K562 (cell line): ENCODE measurements around the gene NCOA6. TPM values are rescaled to one million over a fixed set of nuclear protein-coding genes. Genes with fewer than 3 reads are reported as not detected.

ENCODE experiments used
- ATAC-seq: fragments of 200-7000 bp; cut with Tn5 transposase; 3 replicates; pipeline ENCODE4 v1.9.1; 2020; ENCODE audit warnings: moderate library complexity
- BruUV-seq: library from RNA; stranded (reverse); fragments of 400-500 nt; replicated peaks from 2 replicates; lab custom pipeline; 2021; lab: Mats Ljungman, UMichigan
- CTCF ChIA-PET: fragments of 300-600 bp; formaldehyde crosslinking; extraction: SDS; loops from one replicate; lab custom pipeline; 2021; ENCODE audit warnings: low intra/inter-chr PET ratio; lab: Yijun Ruan, JAX
- POLR2A ChIA-PET: fragments of 300-600, 350-650 bp; sonication (Branson Sonifier 250); formaldehyde crosslinking; extraction: SDS; loops from one replicate; lab custom pipeline; 2021; ENCODE audit warnings: antibody characterized with exemption, inconsistent platforms; lab: Yijun Ruan, JAX
- DNase-seq, 4 experiments: peaks; one replicate each; pipeline versions ENCODE4 v3.0.0 to v3.0.0-alpha.2; 2011 to 2018; ENCODE audit warnings: low spot score in 3 of 4, mixed read lengths in 3 of 4; ENCODE audit errors: extremely low read depth in 1 of 4
- FAIRE-seq: peaks from 2 replicates; lab custom pipeline; 2011; peaks lifted over from hg19 to GRCh38; lab: Jason Lieb, UNC
- H2AFZ ChIP-seq: 2 replicates; pipeline ENCODE4 v1.6.0; 2011; ENCODE audit warnings: low read depth, low read length, control low read depth, inconsistent platforms
- H3K27ac ChIP-seq: fragments of 200-600 bp; 3 replicates; pipeline ENCODE4 v1.8.0; 2011; ENCODE audit warnings: low read depth, mild to moderate bottlenecking, control low read depth, inconsistent platforms, low read length, moderate library complexity, mixed read lengths; ENCODE audit errors: extremely low read depth
- H3K27me3 ChIP-seq, 2 experiments: fragments of 300-600 bp in 1 of 2; 2 replicates in 1 of 2; 3 replicates in 1 of 2; pipeline versions ENCODE4 v1.6.0 to v1.8.0; 2011; ENCODE audit warnings: inconsistent platforms in 2 of 2, low read length in 2 of 2, mild to moderate bottlenecking in 1 of 2, mixed read lengths in 1 of 2, moderate library complexity in 1 of 2; ENCODE audit not compliant: control insufficient read depth in 2 of 2, insufficient read depth in 2 of 2
- H3K36me3 ChIP-seq: fragments of 300-600 bp; 3 replicates; pipeline ENCODE4 v1.8.0; 2011; ENCODE audit warnings: mild to moderate bottlenecking, low read length, inconsistent platforms; ENCODE audit not compliant: control insufficient read depth, insufficient read depth
- H3K4me1 ChIP-seq, 2 experiments: fragments of 200-600 bp in 1 of 2; replicated peaks in 1 of 2; 2 replicates in 1 of 2; 3 replicates in 1 of 2; pipeline versions ENCODE4 v1.5.1 to v1.8.0; 2011; ENCODE audit warnings: inconsistent platforms in 2 of 2, low read length in 2 of 2, mild to moderate bottlenecking in 1 of 2, mixed read lengths in 1 of 2, moderate library complexity in 1 of 2; ENCODE audit not compliant: control insufficient read depth in 2 of 2, insufficient read depth in 2 of 2
- H3K4me2 ChIP-seq: 2 replicates; pipeline ENCODE4 v1.6.1; 2011; ENCODE audit warnings: low read length, control low read depth, inconsistent platforms, mixed read lengths; ENCODE audit not compliant: insufficient read depth
- H3K4me3 ChIP-seq: fragments of 200-600 bp; sonication (generic), shearing (Covaris generic); 2 replicates; pipeline ENCODE4 v1.5.1; 2016; ENCODE audit warnings: control low read depth, inconsistent platforms
- H3K79me2 ChIP-seq: fragments of 200-600 bp; 3 replicates; pipeline ENCODE4 v1.8.0; 2011; ENCODE audit warnings: low read length, inconsistent platforms; ENCODE audit not compliant: control insufficient read depth, insufficient read depth
- H3K9ac ChIP-seq, 2 experiments: 2 replicates each; pipeline versions ENCODE4 v1.6.0 to v1.6.1; 2011; ENCODE audit warnings: low read depth in 2 of 2, low read length in 2 of 2, control low read depth in 1 of 2, inconsistent platforms in 1 of 2, mild to moderate bottlenecking in 1 of 2, mixed read lengths in 1 of 2; ENCODE audit not compliant: insufficient read depth in 1 of 2
- H3K9me1 ChIP-seq: one replicate; pipeline ENCODE4 v1.6.0; 2011; ENCODE audit warnings: inconsistent platforms, mild to moderate bottlenecking, low read length, moderate library complexity; ENCODE audit not compliant: control insufficient read depth, insufficient read depth
- H3K9me3 ChIP-seq: replicated peaks from 2 replicates; pipeline ENCODE4 v1.5.1; 2011; ENCODE audit warnings: low read depth, low read length, inconsistent platforms; ENCODE audit not compliant: control insufficient read depth, insufficient read depth
- H4K20me1 ChIP-seq: replicated peaks from 2 replicates; pipeline ENCODE4 v1.6.1; 2011; ENCODE audit warnings: low read length, inconsistent platforms, mixed read lengths; ENCODE audit not compliant: control insufficient read depth, insufficient read depth
- CHD2 ChIP-seq: IDR thresholded peaks from 2 replicates; pipeline ENCODE4 v1.6.1; 2011; ENCODE audit warnings: low read depth, low read length
- DACH1 ChIP-seq: fragments of 450-650 bp; IDR thresholded peaks from 2 replicates; pipeline ENCODE4 v1.6.1; 2018; ENCODE audit not compliant: partially characterized antibody
- ILF3 ChIP-seq: fragments of 450-650 bp; IDR thresholded peaks from 2 replicates; pipeline ENCODE4 v1.6.1; 2018; ENCODE audit warnings: antibody characterized with exemption, mild to moderate bottlenecking, moderate library complexity, borderline replicate concordance
- MLX ChIP-seq, 2 experiments: fragments of 450-650 bp in 1 of 2; sonication (generic) in 1 of 2; formaldehyde crosslinking; conservative IDR thresholded peaks; 2 replicates each; pipeline versions ENCODE4 v1.4.0 to v1.8.1; 2020 to 2022; ENCODE audit warnings: mild to moderate bottlenecking in 1 of 2, missing genetic modification reagents in 1 of 2
- NCOA6 ChIP-seq: fragments of 450-650 bp; IDR thresholded peaks from 2 replicates; pipeline ENCODE4 v1.6.1; 2017; ENCODE audit warnings: mild to moderate bottlenecking
- POLR2B ChIP-seq: fragments of 450-650 bp; IDR thresholded peaks from 2 replicates; pipeline ENCODE4 v1.6.1; 2018; ENCODE audit warnings: low read depth; ENCODE audit not compliant: partially characterized antibody
- RBM15 ChIP-seq: fragments of 200-400 bp; formaldehyde crosslinking; IDR thresholded peaks from 2 replicates; pipeline ENCODE4 v1.6.1; 2018; ENCODE audit warnings: mild to moderate bottlenecking, low read length, moderate library complexity; ENCODE audit not compliant: insufficient read depth
- ZNF609 ChIP-seq: sonication (generic); formaldehyde crosslinking; IDR thresholded peaks from 2 replicates; pipeline ENCODE4 v1.8.1; 2023; ENCODE audit warnings: missing genetic modification reagents, mild to moderate bottlenecking, borderline replicate concordance
- WGBS: fragments of 100-300 bp; shearing (Covaris generic); methylation state at CpG from one replicate; pipeline ENCODE4 v1.1.6; 2016; ENCODE audit warnings: low coverage, mixed read lengths; ENCODE audit not compliant: insufficient coverage; ENCODE audit errors: missing lambda C conversion rate; 5-methylcytosine and 5-hydroxymethylcytosine counted together
- in situ Hi-C: fragments of 300-500 bp; cut with MboI; formaldehyde crosslinking; loops from 4 replicates; pipeline ENCODE4 v1.15.0; 2018; ENCODE audit warnings: inconsistent platforms, mixed read lengths
- intact Hi-C: fragments of 100-400 bp; cut with micrococcal nuclease; formaldehyde crosslinking; loops from 2 replicates; pipeline ENCODE4 v1.14.2; 2022
- polyA plus RNA-seq, 8 experiments: library from polyadenylated mRNA; depleted of rRNA in 4 of 8; stranded (reverse) in 5 of 8; unstranded in 3 of 8; fragments of >200 nt; fragmentation: Nextera tagmentation in 2 of 8; fragmentation: Illumina TruSeq in 1 of 8; extraction: Ambion mirVana in 2 of 8; extraction: Trizol in 1 of 8; gene quantifications; 2 replicates each; pipeline versions ENCODE4 v1.2.1 to v1.2.3, GENCODE V29; 2011 to 2014; ENCODE audit warnings: inconsistent platforms in 1 of 8, missing spikeins in 1 of 8
- total RNA-seq, 7 experiments: library from RNA; depleted of rRNA in 6 of 7; stranded (reverse); fragments of >200 nt in 6 of 7; fragmentation: Illumina TruSeq in 2 of 7; extraction: Trizol in 2 of 7; gene quantifications; 2 replicates each; pipeline versions ENCODE4 v1.2.1 to v1.2.3, GENCODE V29; 2011 to 2021; ENCODE audit warnings: low replicate concordance in 1 of 7

NCOA6 gene
- total and polyA plus RNA-seq, 9 of the 15 experiments (the other 6 are each of a cell fraction or from before 2014, with no cell fraction given): 6.1 to 25.0 (median 9.5) TPM

- no peak for ATAC-seq
Measured at GRCh38 chr20:34798871-34799270, 26.6 kb downstream of the NCOA6 start.

GRCh38 chr20:34798328-34798727 is 27.1 kb downstream of the NCOA6 start:
- Histone ChIP-seq H3K27me3 (no peaks in the 10 kb centered on the region), H3K4me1 (peaks cover 14 to 16% of the 10 kb centered on the region in 2 experiments; a peak in 3 of 5 replicates), H3K9me1 (no peaks in the 10 kb centered on the region), H3K4me2 (no peak overlapping the region; the same call in 1 of the 2 replicates), H2AFZ (no peak overlapping the region), H4K20me1 (no peaks in the 10 kb centered on the region)
- FAIRE-seq: no peak
- no peak for DNase-seq
- ATAC-seq: peak; percentile 17; the same call in 2 of the 3 replicates
- TF ChIP-seq MLX (CRISPR knock-in tag; conservative IDR thresholded peaks at IDR 0.05) (no peak), ILF3 (no peak), ZNF609 (CRISPR knock-in tag) (no peak), NCOA6 (no peak), RBM15 (no peak), POLR2B (no peak)
- TF ChIP-seq, all 486 proteins: peak for 0
- intact Hi-C loops (no loop called here), in situ Hi-C loops (no loop called here)
- H3K79me2 ChIP-seq: peaks cover 64% of the 10 kb centered on the region
- no TSS peak for BruUV-seq
- H3K9me3 ChIP-seq: no peaks in the 10 kb centered on the region
- ChIA-PET POLR2A (no interaction called here), CTCF (no interaction called here)
- no peaks in the 10 kb centered on the region for H3K36me3 ChIP-seq
- peak overlapping the region in 1 of 2 experiments; percentile 66; a peak in 1 of 4 replicates for H3K9ac ChIP-seq
- no peak overlapping the region; the same call in 2 of the 3 replicates for H3K27ac ChIP-seq
- H3K4me3 ChIP-seq: no peak overlapping the region
- WGBS: 73% methylated on average over 3 of the region's 3 CpGs

More at GRCh38 chr20:34798871-34799270, 26.6 kb downstream of the NCOA6 start:
- intact Hi-C loops: no loop called here
- no peaks in the 10 kb centered on the region for H3K9me1 ChIP-seq
- no peak overlapping the region for H3K4me2 ChIP-seq
- H3K27me3 ChIP-seq: no peaks in the 10 kb centered on the region
- no peaks in the 10 kb centered on the region for H3K9me3 ChIP-seq
- no peak overlapping the region for H3K4me3 ChIP-seq
- no peaks in the 10 kb centered on the region for H4K20me1 ChIP-seq
- ChIA-PET CTCF (no interaction called here), POLR2A (no interaction called here)
- BruUV-seq: no TSS peak
- no peaks in the 10 kb centered on the region for H3K36me3 ChIP-seq
- no peak for DNase-seq
- no peak overlapping the region for H3K9ac ChIP-seq
- no peak overlapping the region for H2AFZ ChIP-seq
- TF ChIP-seq CHD2: no peak
- TF ChIP-seq DACH1: peak; percentile 57
- peaks cover 14 to 16% of the 10 kb centered on the region in 2 experiments; a peak in 3 of 5 replicates for H3K4me1 ChIP-seq
- H3K27ac ChIP-seq: no peak overlapping the region
- no peak for FAIRE-seq
- in situ Hi-C loops: no loop called here
- peaks cover 60% of the 10 kb centered on the region for H3K79me2 ChIP-seq
